Smooth muscle cell of the coronary artery (primary cell): ENCODE results near the gene P2RY2. TPM values are rescaled to one million over a fixed set of nuclear protein-coding genes. Genes with fewer than 3 reads are reported as not detected.

Experiments
- total RNA-seq: library from RNA; depleted of rRNA; stranded (reverse); fragments of >200 nt; gene quantifications from 2 replicates; pipeline ENCODE4 v1.2.3, GENCODE V29; 2014; ENCODE audit warnings: low replicate concordance

P2RY2 gene
- total RNA-seq: 2.0 TPM in 1 of 2 replicates, not detected in the other

GRCh38 chr11:73218106-73218829 is at the start of gene P2RY2:
TSS of gene P2RY2 (plus strand) at chr11:73218281. CDS start at chr11:73234160, 15,879 bp downstream.

GRCh38 chr11:73271936-73272679 is 54.0 kb downstream of the P2RY2 start, which contains the start of gene P2RY6:
TSS of gene P2RY6 (plus strand) at chr11:73272338. CDS start at chr11:73296519, 24,181 bp downstream.

Other genes with a start within 250 kb of the P2RY2 start
- 6.2 and 8.0 TPM in 2 replicates for gene FCHSD2, start 76.0 kb upstream of the P2RY2 start, total RNA-seq
- 0.12 and 5.9 TPM in 2 replicates for gene P2RY6, start 54.1 kb downstream of the P2RY2 start, total RNA-seq
- 20.4 and 29.5 TPM in 2 replicates for gene ARHGEF17, start 90.0 kb downstream of the P2RY2 start, total RNA-seq
- 0.70 and 6.2 TPM in 2 replicates for gene RELT, start 158.1 kb downstream of the P2RY2 start, total RNA-seq